CD4-positive, alpha-beta T cell treated with Interleukin-15 for 1 hour (primary cell): Measurements from ENCODE around the gene MARCHF3.
"Not testable (repeated sequence)": the region's sequence is repeated elsewhere in the genome, so short reads cannot be mapped to it uniquely, and the experiment has no call there.

Source experiments
- DNase-seq: peaks from one replicate; pipeline ENCODE4 v3.0.0-alpha.2; 2020

MARCHF3 gene

GRCh38 chr5:126839407-126839806 lies 191.0 kb downstream of the MARCHF3 start:
- DNase-seq = not testable (repeated sequence)

- no peak for DNase-seq
Observed at GRCh38 chr5:126837906-126838539, 192.3 kb downstream of the MARCHF3 start.

- DNase-seq = no peak
Observed at GRCh38 chr5:126837242-126837641, 193.1 kb downstream of the MARCHF3 start.

GRCh38 chr5:126836778-126837177 lies 193.6 kb downstream of the MARCHF3 start:
- DNase-seq = no peak

GRCh38 chr5:126831156-126831555 lies 199.2 kb downstream of the MARCHF3 start:
- DNase-seq = no peak

GRCh38 chr5:126830061-126830460 lies 200.3 kb downstream of the MARCHF3 start:
- DNase-seq = no peak

- no peak for DNase-seq
Observed at GRCh38 chr5:126829098-126829497, 201.3 kb downstream of the MARCHF3 start.

GRCh38 chr5:126826619-126827215 lies 203.6 kb downstream of the MARCHF3 start:
- no peak for DNase-seq

- no peak for DNase-seq
Observed at GRCh38 chr5:126819253-126819652, 211.1 kb downstream of the MARCHF3 start.

- DNase-seq = no peak
Observed at GRCh38 chr5:126818736-126819135, 211.6 kb downstream of the MARCHF3 start.
